HL-60 (cell line): ENCODE results near the gene SSTR4.

ENCODE experiments used
- DNase-seq, 2 experiments: peaks; one replicate each; pipeline ENCODE4 v3.0.0-alpha.2; 2010 to 2020; ENCODE audit warnings: low read depth in 1 of 2, low spot score in 1 of 2
- H3K27ac ChIP-seq: fragments of 250-450 bp; sonication (Bioruptor Pico); replicated peaks from 2 replicates; pipeline ENCODE4 v1.5.1; 2020; ENCODE audit warnings: mild to moderate bottlenecking, moderate library complexity
- H3K27me3 ChIP-seq: fragments of 250-450 bp; sonication (Bioruptor Pico); 2 replicates; pipeline ENCODE4 v1.5.1; 2021; ENCODE audit warnings: mild to moderate bottlenecking, moderate library complexity; ENCODE audit not compliant: insufficient read depth, poor library complexity, severe bottlenecking
- H3K4me3 ChIP-seq: replicated peaks from 2 replicates; pipeline ENCODE4 v1.5.1; 2011; ENCODE audit warnings: mild to moderate bottlenecking, control low read depth, low read length; ENCODE audit not compliant: insufficient read depth
- CTCF ChIP-seq: IDR thresholded peaks from one replicate; pipeline ENCODE4 v1.5.1; 2011; ENCODE audit warnings: low read length, control low read depth, inconsistent platforms; ENCODE audit not compliant: insufficient read depth
- GABPA ChIP-seq: IDR thresholded peaks from 2 replicates; pipeline ENCODE4 v1.6.1; 2012; ENCODE audit warnings: low read depth
- POLR2AphosphoS5 ChIP-seq: IDR thresholded peaks from 2 replicates; pipeline ENCODE4 v1.6.1; 2012; ENCODE audit warnings: low read depth
- REST ChIP-seq: IDR thresholded peaks from 2 replicates; pipeline ENCODE4 v1.6.1; 2012; ENCODE audit warnings: low read depth; ENCODE audit not compliant: insufficient replicate concordance
- SPI1 ChIP-seq: IDR thresholded peaks from 2 replicates; pipeline ENCODE4 v1.6.1; 2012; ENCODE audit warnings: low read depth, mild to moderate bottlenecking, borderline replicate concordance

The SSTR4 gene

GRCh38 chr20:23032056-23032749, 2.9 kb upstream of the SSTR4 start:
- no peaks in the 10 kb centered on the region for H3K27me3 ChIP-seq
- no peak overlapping the region for H3K4me3 ChIP-seq
- DNase-seq: no peak
- no peak overlapping the region for H3K27ac ChIP-seq
- TF ChIP-seq SPI1 (no peak), POLR2AphosphoS5 (no peak), GABPA (no peak), CTCF (no peak), REST (no peak)

- Histone ChIP-seq H3K4me3 (no peak overlapping the region), H3K27ac (no peak overlapping the region), H3K27me3 (no peaks in the 10 kb centered on the region)
- no peak for DNase-seq
- no peak for TF ChIP-seq POLR2AphosphoS5
- TF ChIP-seq REST: no peak
- TF ChIP-seq SPI1: no peak
- no peak for TF ChIP-seq GABPA
- no peak for TF ChIP-seq CTCF
Observed at GRCh38 chr20:23032750-23033078, 2.4 kb upstream of the SSTR4 start.

DNA sequence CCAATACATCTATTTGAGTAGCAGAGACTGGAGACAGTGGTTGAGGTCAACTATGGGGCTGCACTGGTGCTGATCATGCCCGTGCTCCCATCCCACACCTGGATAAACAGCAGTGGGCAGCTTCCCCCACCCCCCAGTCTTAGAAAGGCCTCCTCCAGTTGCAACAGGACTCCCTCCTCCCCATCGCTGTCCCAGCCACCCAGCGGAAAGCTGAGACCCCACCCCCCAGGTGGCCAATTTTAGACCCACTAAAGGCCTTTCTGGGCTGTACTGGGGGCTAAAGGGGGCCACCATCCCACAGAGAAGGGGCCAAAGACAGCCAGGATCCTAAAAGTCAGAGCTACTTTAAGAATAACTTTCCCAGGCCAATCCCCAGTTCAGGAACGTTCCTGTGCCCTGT, 1.2 kb upstream of the SSTR4 start:
- H3K4me3 ChIP-seq: no peak overlapping the region
- DNase-seq: no peak
- no peaks in the 10 kb centered on the region for H3K27me3 ChIP-seq
- H3K27ac ChIP-seq: no peak overlapping the region
- TF ChIP-seq CTCF: no peak
- no peak for TF ChIP-seq GABPA
- no peak for TF ChIP-seq REST
- TF ChIP-seq POLR2AphosphoS5: no peak
- TF ChIP-seq SPI1: no peak
